OCI-LY1 (cell line): Measurements from ENCODE around the gene EPHA4.

Experiments
- EZH2 ChIP-seq: fragments of 200-600 bp; sonication (generic), shearing (Covaris generic); IDR thresholded peaks from 2 replicates; pipeline ENCODE4 v1.8.0; 2017; ENCODE audit warnings: borderline replicate concordance, mixed run types, mild to moderate bottlenecking, antibody characterized with exemption, low read length, moderate library complexity, mixed read lengths
- TF ChIP-seq, protein P1 (sequence below): fragments of 200-600 bp; sonication (generic), shearing (Covaris generic); IDR thresholded peaks from 2 replicates; pipeline ENCODE4 v1.5.1; 2017; ENCODE audit warnings: mild to moderate bottlenecking, antibody characterized with exemption, low read length, moderate library complexity, mixed read lengths

DNA sequence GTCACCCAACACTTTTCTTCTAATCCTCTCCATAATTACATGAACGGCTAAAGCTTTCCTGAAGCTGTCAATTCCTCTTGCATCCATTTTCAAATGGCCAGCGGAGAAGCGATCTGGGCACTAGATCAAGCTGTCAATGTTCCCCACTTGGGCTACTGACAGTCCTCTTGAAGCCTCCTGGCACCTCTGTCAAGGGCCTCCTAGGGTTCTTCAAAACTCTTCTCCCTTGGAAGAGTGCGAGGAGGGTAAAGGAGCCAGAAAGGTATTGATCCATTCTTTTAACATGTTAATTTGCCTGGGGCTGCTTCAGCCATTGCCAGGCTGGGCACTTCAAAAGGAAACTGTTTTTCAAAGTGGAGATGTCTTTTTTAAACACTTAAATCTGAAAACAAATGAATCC is 19.8 kb downstream of the EPHA4 start:
- TF ChIP-seq EZH2 = no peak
- TF ChIP-seq, protein P1, sequence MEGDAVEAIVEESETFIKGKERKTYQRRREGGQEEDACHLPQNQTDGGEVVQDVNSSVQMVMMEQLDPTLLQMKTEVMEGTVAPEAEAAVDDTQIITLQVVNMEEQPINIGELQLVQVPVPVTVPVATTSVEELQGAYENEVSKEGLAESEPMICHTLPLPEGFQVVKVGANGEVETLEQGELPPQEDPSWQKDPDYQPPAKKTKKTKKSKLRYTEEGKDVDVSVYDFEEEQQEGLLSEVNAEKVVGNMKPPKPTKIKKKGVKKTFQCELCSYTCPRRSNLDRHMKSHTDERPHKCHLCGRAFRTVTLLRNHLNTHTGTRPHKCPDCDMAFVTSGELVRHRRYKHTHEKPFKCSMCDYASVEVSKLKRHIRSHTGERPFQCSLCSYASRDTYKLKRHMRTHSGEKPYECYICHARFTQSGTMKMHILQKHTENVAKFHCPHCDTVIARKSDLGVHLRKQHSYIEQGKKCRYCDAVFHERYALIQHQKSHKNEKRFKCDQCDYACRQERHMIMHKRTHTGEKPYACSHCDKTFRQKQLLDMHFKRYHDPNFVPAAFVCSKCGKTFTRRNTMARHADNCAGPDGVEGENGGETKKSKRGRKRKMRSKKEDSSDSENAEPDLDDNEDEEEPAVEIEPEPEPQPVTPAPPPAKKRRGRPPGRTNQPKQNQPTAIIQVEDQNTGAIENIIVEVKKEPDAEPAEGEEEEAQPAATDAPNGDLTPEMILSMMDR = no peak
